HCT116 (cell line): Measurements from ENCODE around the gene FAM83E.
"Not testable (repeated sequence)": the region's sequence is repeated elsewhere in the genome, so short reads cannot be mapped to it uniquely, and the experiment has no call there.

Experiments used
- CBX3 ChIP-seq: IDR thresholded peaks from 2 replicates; pipeline ENCODE4 v1.6.1; 2012; ENCODE audit warnings: low read depth
- EZH2 ChIP-seq: fragments of 200-600 bp; sonication (generic); IDR thresholded peaks from 2 replicates; pipeline ENCODE4 v1.6.1; 2017; ENCODE audit warnings: antibody characterized with exemption, mixed run types
- EZH2phosphoT487 ChIP-seq: fragments of 200-600 bp; IDR thresholded peaks from 2 replicates; pipeline ENCODE4 v1.6.1; 2018; ENCODE audit warnings: antibody characterized with exemption, borderline replicate concordance
- FOSL1 ChIP-seq: IDR thresholded peaks from 2 replicates; pipeline ENCODE4 v1.6.1; 2012; ENCODE audit warnings: low read depth
- POLR2A ChIP-seq: IDR thresholded peaks from 2 replicates; pipeline ENCODE4 v1.7.0; 2011; ENCODE audit warnings: borderline replicate concordance; ENCODE audit not compliant: insufficient read depth, insufficient read length; ENCODE audit errors: extremely low read depth
- POLR2AphosphoS5 ChIP-seq: IDR thresholded peaks from 2 replicates; pipeline ENCODE4 v1.6.1; 2011; ENCODE audit warnings: mild to moderate bottlenecking, low read depth, low read length, moderate library complexity
- SIN3A ChIP-seq: IDR thresholded peaks from 2 replicates; pipeline ENCODE4 v1.6.1; 2012; ENCODE audit warnings: low read depth
- TCF7L2 ChIP-seq: IDR thresholded peaks from 2 replicates; pipeline ENCODE4 v1.7.0; 2011; ENCODE audit warnings: borderline replicate concordance, inconsistent platforms; ENCODE audit not compliant: insufficient read depth, insufficient read length; ENCODE audit errors: extremely low read depth
- TF ChIP-seq, protein P1 (sequence below), 3 experiments: fragments of 200-600 bp in 1 of 3; sonication (generic) in 1 of 3; IDR thresholded peaks in 2 of 3; conservative IDR thresholded peaks in 1 of 3; 2 replicates each; pipeline ENCODE4 v1.5.1; 2012 to 2017; ENCODE audit warnings: low read depth in 2 of 3, low read length in 2 of 3, antibody characterized with exemption in 1 of 3, borderline replicate concordance in 1 of 3, control low read depth in 1 of 3, mild to moderate bottlenecking in 1 of 3, mixed read lengths in 1 of 3, mixed run types in 1 of 3, moderate library complexity in 1 of 3; ENCODE audit not compliant: insufficient read depth in 1 of 3
- TF ChIP-seq, protein P2 (sequence below): IDR thresholded peaks from 2 replicates; pipeline ENCODE4 v1.6.1; 2012; ENCODE audit warnings: low read depth
- TF ChIP-seq, protein P3 (sequence below): IDR thresholded peaks from 2 replicates; pipeline ENCODE4 v1.6.1; 2012
- TF ChIP-seq, protein P4 (sequence below): IDR thresholded peaks from 2 replicates; pipeline ENCODE4 v1.6.1; 2011; ENCODE audit warnings: mild to moderate bottlenecking, low read length, moderate library complexity; ENCODE audit not compliant: insufficient replicate concordance; ENCODE audit errors: extremely low read depth

DNA sequence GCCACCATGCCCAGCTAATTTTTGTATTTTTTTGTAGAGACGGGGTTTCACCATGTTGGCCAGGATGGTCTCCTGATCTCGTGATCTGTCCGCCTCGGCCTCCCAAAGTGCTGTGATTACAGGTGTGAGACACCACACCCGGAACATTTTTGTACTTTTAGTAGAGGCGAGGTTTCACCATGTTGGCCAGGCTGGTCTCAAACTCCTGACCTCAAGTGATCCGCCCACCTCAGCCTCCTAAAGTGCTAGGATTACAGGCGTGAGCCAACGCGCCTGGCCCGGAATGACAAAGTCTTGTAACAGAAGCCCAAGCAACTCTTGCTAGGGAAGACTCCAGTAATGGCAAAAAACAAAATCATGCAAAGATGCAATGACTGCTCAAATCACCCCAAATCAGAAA is 17.4 kb upstream of the FAM83E start:
- TF ChIP-seq, protein P1, sequence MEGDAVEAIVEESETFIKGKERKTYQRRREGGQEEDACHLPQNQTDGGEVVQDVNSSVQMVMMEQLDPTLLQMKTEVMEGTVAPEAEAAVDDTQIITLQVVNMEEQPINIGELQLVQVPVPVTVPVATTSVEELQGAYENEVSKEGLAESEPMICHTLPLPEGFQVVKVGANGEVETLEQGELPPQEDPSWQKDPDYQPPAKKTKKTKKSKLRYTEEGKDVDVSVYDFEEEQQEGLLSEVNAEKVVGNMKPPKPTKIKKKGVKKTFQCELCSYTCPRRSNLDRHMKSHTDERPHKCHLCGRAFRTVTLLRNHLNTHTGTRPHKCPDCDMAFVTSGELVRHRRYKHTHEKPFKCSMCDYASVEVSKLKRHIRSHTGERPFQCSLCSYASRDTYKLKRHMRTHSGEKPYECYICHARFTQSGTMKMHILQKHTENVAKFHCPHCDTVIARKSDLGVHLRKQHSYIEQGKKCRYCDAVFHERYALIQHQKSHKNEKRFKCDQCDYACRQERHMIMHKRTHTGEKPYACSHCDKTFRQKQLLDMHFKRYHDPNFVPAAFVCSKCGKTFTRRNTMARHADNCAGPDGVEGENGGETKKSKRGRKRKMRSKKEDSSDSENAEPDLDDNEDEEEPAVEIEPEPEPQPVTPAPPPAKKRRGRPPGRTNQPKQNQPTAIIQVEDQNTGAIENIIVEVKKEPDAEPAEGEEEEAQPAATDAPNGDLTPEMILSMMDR (IDR thresholded peaks at IDR 0.05 in 2 of 3, conservative IDR thresholded peaks at IDR 0.05 in 1 of 3; ENCODE audit: borderline replicate concordance in 1 of 3, insufficient read depth in 1 of 3, low read depth in 2 of 3, low read length in 2 of 3): not testable (repeated sequence)
- TF ChIP-seq, protein P2, sequence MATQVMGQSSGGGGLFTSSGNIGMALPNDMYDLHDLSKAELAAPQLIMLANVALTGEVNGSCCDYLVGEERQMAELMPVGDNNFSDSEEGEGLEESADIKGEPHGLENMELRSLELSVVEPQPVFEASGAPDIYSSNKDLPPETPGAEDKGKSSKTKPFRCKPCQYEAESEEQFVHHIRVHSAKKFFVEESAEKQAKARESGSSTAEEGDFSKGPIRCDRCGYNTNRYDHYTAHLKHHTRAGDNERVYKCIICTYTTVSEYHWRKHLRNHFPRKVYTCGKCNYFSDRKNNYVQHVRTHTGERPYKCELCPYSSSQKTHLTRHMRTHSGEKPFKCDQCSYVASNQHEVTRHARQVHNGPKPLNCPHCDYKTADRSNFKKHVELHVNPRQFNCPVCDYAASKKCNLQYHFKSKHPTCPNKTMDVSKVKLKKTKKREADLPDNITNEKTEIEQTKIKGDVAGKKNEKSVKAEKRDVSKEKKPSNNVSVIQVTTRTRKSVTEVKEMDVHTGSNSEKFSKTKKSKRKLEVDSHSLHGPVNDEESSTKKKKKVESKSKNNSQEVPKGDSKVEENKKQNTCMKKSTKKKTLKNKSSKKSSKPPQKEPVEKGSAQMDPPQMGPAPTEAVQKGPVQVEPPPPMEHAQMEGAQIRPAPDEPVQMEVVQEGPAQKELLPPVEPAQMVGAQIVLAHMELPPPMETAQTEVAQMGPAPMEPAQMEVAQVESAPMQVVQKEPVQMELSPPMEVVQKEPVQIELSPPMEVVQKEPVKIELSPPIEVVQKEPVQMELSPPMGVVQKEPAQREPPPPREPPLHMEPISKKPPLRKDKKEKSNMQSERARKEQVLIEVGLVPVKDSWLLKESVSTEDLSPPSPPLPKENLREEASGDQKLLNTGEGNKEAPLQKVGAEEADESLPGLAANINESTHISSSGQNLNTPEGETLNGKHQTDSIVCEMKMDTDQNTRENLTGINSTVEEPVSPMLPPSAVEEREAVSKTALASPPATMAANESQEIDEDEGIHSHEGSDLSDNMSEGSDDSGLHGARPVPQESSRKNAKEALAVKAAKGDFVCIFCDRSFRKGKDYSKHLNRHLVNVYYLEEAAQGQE: not testable (repeated sequence)
- TF ChIP-seq POLR2A, TCF7L2, FOSL1, EZH2, POLR2AphosphoS5, SIN3A, CBX3, EZH2phosphoT487: not testable (repeated sequence)
- TF ChIP-seq, protein P3, sequence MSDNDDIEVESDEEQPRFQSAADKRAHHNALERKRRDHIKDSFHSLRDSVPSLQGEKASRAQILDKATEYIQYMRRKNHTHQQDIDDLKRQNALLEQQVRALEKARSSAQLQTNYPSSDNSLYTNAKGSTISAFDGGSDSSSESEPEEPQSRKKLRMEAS: not testable (repeated sequence)
- TF ChIP-seq, protein P4, sequence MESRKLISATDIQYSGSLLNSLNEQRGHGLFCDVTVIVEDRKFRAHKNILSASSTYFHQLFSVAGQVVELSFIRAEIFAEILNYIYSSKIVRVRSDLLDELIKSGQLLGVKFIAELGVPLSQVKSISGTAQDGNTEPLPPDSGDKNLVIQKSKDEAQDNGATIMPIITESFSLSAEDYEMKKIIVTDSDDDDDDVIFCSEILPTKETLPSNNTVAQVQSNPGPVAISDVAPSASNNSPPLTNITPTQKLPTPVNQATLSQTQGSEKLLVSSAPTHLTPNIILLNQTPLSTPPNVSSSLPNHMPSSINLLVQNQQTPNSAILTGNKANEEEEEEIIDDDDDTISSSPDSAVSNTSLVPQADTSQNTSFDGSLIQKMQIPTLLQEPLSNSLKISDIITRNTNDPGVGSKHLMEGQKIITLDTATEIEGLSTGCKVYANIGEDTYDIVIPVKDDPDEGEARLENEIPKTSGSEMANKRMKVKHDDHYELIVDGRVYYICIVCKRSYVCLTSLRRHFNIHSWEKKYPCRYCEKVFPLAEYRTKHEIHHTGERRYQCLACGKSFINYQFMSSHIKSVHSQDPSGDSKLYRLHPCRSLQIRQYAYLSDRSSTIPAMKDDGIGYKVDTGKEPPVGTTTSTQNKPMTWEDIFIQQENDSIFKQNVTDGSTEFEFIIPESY: not testable (repeated sequence)
